HG03520 (cell line): ENCODE data around the gene IGSF21.

Source experiments
- ATAC-seq: cut with Tn5 transposase; IDR thresholded peaks from one replicate; pipeline ENCODE4 v1.9.1; 2021; ENCODE audit warnings: mild to moderate bottlenecking, moderate library complexity; ENCODE audit not compliant: unreplicated experiment

Gene IGSF21

DNA sequence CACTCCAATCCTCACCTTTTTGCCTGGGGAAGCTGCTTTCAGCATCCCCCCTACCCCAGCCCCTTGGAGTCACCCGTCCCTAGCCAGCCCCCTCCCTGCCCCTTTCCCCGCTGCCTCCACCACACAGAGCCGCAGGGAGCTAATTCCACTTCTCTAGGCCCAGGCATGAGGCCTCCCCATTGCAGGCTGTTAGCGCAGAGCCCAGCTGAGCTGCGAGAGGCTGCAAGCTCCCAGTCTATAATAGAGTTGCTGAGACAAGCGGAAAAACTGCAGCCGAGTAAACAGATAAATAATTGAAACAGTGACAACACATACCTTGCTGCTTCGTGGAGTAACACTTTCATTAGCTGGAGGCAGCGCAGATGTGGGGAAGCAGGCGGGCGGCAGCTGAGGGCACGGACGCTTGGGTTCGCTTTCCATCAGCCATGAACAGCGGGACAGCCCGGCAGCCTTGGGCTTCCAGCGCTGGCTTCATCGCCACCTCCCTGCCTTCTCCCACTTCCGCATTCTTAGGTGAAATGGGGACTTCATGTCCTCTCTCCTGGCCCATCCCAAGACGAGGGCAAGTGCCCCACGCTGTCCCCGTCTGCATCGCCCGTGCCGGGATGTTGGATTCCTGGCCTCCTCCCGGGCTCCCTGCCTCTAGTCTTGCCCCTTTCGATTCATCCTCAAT, 183.3 kb downstream of the IGSF21 start:
- ATAC-seq, result no peak

DNA sequence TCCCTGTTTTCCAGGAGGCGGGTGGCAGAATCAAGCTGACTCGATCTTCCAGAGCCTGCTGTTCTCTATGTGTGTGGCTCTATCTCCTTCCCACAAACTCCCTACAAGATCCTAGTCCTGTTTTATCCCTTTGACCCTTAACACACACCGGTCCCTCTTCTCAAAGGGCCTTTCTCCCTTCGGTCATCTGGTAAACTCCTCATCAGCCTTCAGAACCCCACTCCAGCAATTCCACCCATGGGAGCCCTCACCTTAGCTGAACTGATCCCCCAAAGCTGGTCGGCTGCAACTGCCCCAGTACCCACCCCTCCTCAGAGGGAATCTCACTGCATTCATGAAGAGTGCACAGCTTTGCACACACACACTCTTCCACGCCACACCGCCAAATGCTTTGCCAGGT, 184.9 kb downstream of the IGSF21 start:
- ATAC-seq, result no peak

DNA sequence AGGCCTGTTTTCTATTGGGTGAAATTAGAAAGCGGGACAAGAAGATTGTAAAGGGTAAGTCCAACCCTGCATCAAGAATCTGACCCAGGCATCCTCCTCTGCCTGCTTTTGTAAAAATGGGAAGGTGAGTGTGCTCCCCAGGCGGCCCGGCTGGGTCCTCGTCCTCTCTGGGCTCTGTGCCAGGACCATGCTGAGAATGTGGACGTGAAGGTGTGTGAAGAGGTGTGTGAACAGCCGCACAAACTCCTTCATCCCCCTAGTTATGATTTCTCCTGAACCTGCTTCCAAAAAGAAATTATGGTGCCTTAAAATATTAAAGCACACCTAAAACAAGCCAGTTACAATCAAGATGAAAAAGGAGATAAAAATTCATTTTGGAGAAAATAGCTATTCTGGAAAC, 185.7 kb downstream of the IGSF21 start:
- no peak for ATAC-seq

DNA sequence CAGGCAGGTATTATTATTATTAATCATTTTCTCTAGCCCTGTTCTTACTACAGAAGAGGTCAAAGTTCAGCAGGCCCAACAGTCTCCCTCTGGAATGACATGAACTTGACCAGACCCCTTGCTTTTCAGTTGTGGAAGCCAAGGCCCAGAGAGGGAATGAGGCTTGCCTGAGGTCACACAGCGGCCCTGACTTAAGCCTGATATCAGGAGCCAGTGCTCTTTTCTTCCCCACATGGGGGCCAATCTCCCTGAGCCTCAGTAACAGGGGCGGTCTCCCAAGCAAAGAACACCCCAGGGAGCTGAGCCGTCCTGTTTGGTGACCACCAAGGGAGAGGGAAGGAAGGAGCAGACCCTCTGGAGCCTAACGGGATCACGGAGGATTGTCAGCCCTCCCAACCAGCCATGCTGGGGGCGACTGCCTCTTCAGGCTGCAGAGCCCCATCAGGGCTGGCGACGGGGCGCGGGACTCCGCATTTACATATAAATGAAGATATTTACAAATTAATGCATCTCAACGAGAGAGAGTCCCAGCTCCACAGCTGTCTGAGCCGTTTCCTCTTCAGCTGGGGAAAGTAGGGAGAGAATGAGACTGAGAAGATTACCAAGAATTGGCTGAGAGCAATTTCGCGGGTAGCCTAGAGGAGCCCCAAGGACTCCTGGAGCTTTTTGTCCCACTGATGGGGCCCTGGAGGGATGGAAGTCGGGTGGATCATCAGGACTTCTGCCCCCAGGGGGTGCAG, 187.0 kb downstream of the IGSF21 start:
- no peak for ATAC-seq

DNA sequence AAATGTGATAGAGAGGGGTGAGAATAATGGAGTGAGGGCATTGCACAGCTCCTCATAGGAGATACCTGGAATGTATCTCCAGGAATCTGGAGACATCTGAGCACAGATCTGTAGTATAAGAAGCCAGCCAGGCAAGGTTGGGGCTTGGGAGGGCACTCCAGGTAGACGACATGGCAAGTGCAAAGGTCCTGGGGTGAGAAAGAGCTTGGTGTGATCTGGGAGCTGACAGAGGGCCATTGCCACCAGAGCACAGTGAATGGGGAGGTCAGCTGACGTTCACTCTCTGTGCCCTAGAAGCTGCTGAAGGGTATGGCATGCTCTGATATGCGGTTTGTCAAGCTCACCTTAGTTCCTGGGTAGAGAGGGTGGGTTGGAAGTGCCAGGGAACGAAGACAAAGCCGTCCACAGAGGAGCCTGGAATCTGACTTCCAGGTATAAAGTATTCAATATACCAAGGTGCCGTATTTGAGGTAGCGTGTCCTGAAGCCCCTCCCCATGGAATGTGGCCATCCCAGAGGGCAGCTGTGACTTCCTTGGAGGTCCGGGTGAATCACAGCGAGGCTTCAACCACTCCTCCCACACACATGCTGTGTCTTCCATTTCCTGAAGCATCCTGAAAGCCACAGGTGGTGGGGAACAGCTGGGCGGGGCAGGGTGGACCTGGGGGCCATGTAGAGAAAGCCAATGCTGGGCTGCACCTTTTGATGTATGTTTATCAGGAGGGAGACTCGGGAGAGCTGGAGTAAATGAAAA, 190.5 kb downstream of the IGSF21 start:
- ATAC-seq, result no peak

DNA sequence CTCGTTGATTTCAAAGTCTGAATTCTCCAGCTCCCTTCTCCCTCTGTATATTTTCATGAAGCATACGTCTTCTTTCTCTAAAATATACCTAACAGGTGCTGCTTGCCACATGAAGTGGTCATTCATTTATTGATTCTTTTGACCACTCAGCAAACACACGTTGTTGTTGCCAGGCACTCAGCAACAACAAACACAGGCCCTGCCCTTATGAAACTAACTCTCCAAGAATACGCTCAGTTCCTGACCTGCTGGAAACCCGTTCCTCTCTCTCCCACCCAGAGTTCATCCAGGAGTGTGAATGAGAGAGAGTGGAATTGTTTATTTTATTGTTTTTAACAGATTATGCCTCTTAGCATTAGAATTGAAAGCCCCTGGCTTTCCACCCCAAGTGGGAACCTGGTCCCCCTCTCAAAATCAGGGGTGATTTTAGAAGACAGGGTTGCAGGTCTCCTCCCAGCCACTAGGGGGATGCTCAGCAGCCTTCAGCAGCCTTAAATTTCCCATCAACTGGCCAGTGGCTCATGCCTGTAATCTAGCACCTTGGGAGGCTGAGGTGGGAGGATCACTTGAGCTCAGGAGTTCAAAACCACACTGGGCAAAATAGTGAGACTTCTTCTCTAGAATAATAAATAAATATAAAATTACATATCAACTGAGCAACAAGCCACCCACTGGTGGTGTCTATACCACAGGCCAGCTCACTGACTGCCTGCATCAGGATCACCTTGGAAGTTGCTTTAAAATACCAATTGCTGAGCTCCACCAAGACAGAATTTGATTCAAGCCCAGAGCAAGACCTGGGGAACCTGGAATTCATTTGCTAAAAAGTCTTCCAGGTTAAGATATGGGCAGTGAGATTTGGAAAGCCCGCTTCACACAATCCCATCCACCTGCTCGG, 192.1 kb downstream of the IGSF21 start:
- no peak for ATAC-seq

DNA sequence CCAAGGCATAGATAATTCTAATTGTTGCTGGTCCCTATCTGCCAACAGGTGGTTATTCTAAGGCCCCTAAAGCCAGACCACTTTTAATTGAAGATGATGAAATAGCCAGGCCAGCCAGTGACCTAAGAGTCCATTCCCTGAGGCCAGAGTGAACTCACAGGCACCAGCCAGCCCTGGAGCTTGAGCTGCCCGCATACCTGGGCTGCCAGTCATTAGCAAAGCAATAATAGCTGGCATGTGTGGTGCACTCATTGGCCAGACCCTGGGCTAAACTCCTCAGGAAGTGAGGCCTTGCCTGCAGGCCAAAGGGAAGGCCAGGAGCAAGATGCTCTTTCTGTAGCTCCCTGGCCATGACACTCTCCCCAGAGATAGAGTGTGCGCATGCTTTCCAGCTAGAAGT, 192.8 kb downstream of the IGSF21 start:
- no peak for ATAC-seq

DNA sequence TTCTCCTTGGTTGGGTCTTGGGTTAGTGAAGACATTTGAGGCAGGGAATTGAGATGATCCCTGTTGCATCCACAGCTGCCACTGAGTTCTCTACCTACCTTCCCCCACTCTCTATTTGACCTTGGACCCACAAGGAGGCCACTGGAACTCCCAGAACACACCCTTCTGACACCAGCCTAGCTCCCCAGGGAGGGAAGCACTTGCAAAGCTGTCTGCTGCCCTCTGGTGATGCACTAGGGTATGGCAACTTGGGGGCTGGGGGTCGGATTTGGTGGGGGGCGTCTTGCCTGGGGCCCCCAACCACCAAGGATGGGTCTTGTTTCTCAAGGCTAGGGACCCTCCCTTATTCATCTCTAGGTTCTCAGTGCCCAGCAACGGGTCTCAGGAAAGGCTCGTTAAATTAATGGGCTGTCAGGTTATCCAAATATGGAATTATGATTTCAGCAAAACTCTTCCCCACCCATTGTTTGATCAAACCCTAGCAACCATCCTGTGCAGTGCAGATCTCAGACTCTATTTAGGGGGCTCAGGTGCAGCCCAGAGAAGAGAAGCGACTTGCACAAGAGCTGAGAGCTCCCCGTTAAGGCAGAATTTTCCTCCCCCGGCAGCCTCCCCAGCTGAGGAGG, 195.3 kb downstream of the IGSF21 start:
- no peak for ATAC-seq

DNA sequence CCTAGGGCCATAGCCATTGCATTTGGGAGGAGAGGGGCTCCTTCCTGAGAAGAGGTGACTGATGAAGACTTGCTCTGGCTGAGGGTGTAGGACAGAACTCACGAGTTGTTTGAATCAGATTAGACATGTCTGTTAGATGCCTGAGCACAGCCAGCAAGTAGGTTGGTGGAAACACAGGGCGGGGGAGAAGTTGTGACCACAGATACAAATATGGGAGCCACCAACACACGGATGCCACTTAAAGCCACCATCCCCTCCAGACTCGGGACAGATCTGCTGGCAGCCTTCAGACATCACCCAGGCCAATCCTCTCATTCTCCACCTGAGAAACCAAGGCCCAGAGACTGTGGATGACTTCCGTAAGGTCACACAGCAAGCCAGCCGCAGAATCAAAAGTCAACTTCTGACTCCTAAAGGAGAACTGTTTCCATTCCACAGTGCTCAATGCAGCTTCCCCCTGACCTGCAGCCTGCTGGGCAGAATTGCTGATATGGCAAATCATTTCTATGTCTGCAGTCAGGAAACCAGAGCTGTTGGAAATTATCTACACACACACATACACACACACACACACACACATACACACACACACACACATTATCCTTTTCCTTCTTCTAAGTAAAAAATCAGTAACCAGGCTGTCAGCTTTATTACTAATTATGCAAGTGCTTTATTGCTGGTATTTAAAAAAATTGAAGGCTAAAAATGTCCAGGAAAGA, 196.7 kb downstream of the IGSF21 start:
- no peak for ATAC-seq

DNA sequence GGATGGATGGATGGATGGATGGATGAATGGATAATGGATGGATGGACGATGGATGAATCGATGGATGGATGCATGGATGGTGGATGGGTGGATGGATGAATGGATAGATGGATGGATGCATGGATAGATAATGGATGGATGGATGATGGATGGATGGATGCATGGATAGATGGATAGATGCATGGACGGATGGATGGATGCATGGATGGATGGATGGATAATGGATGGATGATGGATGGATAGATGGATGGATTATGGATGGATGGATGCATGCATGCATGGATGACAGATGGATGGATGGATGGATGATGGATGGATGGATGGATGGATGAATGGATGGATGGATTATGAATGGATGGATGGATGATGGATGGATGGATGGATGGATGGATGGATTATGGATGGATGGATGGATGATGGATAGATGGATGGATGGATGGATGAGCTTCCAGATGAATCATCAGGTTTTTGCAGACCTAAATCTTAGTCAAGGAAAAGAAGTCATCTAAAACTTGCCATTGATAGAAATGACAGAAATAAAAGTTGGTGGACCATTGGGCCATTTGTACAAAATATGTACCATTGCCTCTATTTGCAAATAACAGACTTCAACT, 197.7 kb downstream of the IGSF21 start:
- no peak for ATAC-seq

DNA sequence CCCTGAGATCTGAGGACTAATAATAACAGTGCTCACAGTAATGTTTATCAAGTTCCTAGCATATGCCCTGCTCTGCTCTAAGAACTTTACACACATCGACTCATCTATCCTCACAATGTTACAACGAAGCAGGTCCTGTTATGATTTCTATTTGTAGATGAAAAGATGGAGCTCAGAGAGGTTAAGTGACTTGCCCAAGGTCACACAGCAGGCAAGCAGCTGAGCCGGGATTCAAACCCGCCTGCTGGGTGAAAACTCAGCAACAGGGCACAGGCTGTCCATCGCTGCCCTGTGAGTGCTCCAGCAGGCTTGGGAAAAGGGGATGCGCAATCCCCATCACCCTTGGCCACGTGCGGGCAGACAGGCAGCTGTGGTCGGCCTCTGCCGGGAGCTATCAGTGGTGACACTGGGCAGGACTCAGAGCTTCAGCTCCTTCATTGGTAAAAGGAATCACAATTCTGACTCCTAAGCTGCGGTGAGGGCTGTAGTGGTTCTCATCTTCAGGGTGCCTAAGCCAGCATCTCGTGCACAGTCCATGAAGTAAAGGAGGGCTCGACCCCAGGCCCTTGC, 199.8 kb downstream of the IGSF21 start:
- no peak for ATAC-seq

DNA sequence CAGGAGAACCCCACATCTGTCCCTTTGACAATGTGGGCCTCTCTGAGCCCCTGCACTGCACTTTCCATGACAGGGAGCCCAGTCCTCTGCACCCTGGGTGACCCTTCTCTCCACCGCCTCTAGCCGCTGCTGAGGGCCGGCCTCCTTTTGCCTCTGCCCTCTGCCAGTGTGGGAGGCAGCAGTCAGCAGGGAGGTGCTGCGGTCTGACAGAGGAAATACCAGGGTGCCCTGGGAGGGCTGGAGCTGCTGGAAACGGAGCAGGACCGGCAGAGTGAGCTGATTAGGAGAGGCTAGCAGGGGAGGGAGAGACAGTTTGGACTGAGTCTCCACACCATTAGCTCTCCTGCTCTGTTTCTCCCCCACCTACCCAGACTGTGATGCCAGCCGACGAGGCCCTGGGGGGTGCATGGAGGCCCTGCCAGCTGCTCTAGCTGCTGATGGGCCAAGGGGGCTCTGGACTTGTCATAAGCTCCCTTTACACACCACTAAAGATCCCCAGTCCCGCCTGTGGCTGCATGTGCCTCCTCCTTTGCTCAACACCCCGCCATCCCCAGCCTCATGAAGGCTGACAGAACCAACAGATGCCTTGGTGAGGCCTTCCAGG, 202.1 kb downstream of the IGSF21 start:
- ATAC-seq, result no peak

DNA sequence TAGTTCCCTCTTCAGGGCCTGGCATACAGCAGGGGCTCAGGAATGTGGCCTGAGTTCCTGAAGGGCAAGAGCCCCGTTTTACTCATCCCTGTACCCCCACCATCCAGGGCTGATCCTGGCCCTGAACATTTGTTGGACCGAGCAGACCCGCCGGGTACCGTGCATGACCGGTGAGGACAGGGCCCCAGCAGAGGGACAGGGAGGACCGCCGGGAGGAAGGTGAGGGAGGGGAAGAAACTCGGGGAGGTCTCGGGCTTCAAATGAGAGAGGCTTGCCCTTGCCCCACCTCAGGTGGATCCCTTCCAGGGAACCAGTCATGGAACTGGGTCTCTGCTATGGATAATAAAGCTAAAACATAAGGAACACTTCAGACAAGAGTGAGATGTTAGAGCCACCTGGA, 205.4 kb downstream of the IGSF21 start:
- ATAC-seq, result no peak

DNA sequence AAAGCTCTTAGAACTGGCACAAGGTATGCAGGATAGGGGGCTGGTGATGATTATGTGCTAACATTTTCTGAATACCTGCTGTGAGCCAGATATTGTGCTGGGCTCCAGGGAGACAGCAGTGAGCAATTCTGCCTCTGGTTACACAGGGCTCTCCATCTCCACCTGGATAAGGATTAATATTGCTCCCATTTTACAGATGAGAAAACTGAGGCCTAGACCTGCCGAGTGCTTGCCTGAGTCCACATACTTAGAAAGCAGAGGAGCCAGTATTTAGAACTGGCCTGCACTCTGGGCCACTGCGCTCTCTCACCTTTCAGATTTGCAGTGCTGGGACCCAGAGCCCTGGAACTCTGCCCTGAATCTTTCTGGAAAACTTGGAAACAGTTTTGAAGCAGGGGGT, 205.9 kb downstream of the IGSF21 start:
- ATAC-seq, result no peak

DNA sequence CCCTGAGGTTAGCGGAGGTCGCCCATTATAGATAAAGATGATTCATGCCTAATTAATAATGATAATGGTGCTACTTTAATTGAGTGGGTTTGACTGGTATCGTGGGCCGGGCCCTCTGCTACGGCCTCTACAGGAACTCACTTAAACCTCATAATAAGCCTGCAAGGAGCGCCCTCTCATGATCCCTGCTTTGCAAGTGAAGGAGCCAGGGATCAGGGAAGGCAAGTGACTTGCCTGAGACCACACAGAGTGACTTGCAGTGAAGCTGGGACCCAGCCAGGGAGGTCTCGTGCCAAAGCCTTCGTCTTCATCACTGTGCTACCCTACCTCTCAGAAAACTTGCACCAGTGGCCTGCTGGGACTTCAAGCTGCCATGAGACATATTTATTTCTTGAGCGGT, 206.8 kb downstream of the IGSF21 start:
- ATAC-seq, result no peak

DNA sequence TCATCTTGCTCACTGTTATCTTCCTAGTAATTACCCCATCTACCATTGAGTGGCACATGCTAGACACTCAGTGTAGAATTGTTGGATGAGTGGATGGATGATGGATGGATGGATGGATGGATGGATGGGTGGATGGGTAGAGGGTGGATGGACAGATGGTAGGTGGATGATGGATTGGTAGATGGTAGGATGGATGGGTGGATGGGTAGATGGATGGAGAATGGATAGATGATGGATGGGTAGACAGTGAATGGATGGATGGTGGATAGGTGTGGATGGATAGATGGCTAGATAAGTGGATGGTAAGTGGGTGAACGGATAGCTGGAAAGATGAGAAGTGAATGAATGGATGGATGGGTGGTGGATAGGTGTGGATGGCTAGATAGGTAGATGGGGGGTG, 207.9 kb downstream of the IGSF21 start:
- no peak for ATAC-seq

DNA sequence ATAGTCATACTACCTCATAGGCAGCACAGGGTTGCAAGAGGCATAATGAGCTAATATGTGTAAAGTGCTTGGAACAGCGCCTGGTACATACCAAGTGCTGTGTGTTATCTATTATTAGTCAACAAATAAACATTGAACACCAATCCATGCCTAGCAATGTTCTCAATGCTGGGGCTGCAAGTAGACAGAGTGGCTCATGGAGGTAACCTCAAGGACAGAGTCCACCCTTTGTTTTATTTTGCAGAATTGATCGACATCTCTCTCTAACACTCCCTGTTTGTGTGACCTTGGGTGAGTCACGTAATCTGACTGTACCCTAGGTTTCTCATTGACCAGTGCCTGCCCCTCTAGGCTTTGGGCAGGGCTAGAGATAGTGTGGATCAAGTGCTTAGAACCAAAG, 209.2 kb downstream of the IGSF21 start:
- no peak for ATAC-seq

DNA sequence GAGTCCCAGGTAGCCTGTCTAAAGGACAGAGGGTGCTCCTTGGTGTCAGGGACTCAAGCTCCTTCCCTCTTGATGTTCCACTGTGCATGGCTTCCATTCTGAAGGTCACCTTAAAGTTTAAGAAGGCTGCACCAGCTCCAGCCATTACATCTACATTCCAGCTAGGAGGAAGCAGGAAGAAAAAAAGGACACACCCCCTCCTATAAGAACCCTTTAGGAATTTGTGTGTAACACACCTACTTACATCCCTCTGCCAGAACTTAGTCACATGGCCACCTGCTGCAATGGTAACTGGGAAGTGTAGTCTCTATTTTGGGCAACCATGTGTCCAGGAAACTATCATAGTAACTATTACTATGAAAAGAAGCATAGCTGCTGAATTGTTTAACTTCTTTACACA, 211.5 kb downstream of the IGSF21 start:
- no peak for ATAC-seq

DNA sequence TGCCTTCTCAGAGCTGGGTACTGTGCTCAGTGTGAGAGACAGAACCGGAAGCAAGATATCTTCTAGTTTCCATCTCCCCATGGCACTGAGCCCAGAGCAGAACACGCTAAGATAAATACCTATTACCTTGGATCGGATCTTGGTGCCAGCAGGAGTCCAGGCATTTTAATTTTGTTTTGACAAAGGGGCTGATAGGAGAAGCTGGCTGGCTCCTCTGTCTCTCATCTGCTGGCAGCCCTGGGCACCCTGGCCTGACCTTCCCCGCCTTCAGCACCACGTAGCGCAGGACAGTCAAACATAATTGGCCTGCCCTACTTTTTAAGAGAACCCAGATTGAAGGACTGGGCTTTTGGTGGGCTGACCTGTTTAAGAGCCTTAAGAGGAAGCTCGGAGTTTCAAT, 212.5 kb downstream of the IGSF21 start:
- no peak for ATAC-seq
